Gastrocnemius medialis (tissue), 4 donors: ENCODE data around the gene LRCH4.

Experiments
- CTCF ChIP-seq, 5 experiments: fragments of 450-650 bp in 3 of 5; fragments of 200-600 bp in 2 of 5; sonication (generic) in 2 of 5; IDR thresholded peaks in 4 of 5; conservative IDR thresholded peaks in 1 of 5; 1 replicate in 4 of 5; 2 replicates in 1 of 5; pipeline ENCODE4 v1.5.1; 2016 to 2019; ENCODE audit warnings: antibody characterized with exemption in 5 of 5, mild to moderate bottlenecking in 3 of 5, moderate library complexity in 3 of 5
- POLR2A ChIP-seq, 2 donors: fragments of 450-650 bp; IDR thresholded peaks; one replicate each; pipeline ENCODE4 v1.6.1; 2017; ENCODE audit warnings: antibody characterized with exemption in 2 of 2, mild to moderate bottlenecking in 2 of 2, moderate library complexity in 2 of 2

DNA sequence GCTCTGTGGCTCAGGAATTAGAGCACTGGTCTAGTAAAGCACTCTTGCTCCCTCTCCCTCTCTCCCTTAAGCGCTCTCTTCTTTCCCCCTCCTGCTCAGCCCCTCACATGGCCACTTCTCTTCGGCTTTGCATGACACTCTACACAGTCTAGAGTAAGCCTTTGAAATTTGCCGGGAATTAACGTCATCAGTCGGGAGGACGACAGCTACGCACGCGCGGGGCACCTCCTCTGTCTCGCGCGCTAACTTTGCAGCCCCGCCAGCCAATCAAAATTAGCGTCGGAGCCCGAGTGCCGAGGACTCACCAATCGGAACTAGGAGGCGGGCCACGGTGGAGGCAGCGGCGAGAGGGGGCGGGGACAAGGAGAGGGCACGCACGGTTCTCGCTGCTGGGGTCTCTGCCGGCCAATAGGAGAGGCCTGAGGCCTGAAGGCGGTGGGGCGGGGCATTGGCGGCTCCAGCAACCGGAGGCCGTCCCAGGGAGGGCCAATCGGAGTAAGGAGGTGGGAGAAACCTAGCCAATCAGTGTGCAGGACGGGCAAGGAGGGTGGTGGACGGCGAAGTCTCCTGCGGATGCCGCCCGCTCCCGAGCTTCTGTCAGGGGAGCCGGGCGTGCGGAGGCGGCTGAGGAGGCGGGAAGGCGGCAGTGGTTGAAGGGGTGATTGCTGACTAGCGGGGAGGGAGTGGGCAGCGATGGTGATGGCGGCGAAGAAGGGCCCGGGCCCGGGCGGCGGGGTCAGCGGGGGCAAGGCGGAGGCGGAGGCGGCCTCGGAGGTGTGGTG, 47.1 kb downstream of the LRCH4 start, which contains the start of gene AGFG2:
- TF ChIP-seq CTCF (IDR thresholded peaks at IDR 0.05 in 4 of 5, conservative IDR thresholded peaks at IDR 0.05 in 1 of 5) = no peak
- peak; percentile 39 to 53 for TF ChIP-seq POLR2A (IDR thresholded peaks at IDR 0.05)
